GM19023 (cell line): ENCODE results near the gene PAX7.

ENCODE experiments used
- ATAC-seq: cut with Tn5 transposase; IDR thresholded peaks from one replicate; pipeline ENCODE4 v1.9.1; 2021; ENCODE audit warnings: mild to moderate bottlenecking, moderate library complexity; ENCODE audit not compliant: unreplicated experiment

Gene PAX7

DNA sequence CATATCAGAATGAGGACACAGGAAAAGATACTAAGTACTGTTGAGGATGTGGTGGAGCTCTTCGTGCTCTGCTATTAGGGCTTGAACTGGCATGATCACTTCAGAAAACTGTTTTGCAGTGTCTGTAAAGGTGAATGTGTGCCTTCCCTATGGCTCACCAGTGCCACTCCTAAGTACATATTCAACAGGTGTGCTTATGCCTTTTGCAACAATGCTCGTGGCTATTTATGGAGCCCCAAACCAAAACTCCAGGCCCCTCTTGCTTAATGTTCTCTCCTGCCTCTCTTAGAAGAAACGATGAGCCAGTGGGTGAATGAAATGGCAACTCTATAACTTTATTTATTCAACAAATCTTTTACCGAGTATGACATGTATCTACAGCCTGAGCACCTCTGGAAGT is 158.6 kb downstream of the PAX7 start:
- ATAC-seq: no peak

- ATAC-seq: no peak
Observed at GRCh38 chr1:18792747-18793146, 162.1 kb downstream of the PAX7 start.

DNA sequence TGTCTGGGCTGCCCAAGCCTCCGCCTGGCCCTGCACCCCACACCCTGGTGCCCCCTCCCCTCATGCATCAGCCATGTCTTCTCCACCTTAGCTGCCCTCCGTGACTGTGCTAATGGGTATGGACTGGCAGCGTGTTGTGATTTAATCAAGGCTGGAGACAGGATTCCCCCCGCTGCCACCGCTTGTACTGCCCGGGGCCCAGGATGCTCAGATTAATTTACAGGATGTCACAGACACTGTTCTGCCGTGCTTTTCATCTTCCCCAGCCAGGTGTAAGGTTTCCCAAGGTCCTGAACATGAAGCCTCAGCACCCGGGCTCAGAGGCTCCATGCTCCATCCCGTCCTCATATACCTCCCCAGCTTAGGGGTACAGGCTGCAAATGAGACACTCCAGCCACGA is 162.5 kb downstream of the PAX7 start:
- ATAC-seq: no peak

- no peak for ATAC-seq
Observed at GRCh38 chr1:18794051-18794450, 163.4 kb downstream of the PAX7 start.

DNA sequence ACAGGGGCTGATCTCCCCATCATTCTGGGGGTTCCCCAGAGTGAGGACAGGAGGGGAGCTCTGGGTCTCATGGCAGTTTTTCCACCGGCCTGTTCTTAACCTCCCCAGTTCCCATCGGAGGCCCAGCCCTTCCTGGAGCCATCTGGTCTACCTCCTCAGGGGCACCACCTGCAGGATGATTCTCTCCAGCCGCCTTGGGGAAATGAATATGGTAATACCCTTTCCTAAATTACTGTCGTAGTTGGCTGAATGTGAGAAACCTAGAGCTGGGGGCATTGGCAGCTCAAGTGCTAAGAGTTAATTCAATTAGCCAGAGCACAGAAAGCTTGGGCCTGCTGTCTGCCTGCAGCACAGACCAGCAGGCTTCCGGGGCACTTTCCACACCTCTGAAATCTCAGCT is 163.9 kb downstream of the PAX7 start:
- no peak for ATAC-seq

- no peak for ATAC-seq
Observed at GRCh38 chr1:18795002-18795689, 164.5 kb downstream of the PAX7 start.

DNA sequence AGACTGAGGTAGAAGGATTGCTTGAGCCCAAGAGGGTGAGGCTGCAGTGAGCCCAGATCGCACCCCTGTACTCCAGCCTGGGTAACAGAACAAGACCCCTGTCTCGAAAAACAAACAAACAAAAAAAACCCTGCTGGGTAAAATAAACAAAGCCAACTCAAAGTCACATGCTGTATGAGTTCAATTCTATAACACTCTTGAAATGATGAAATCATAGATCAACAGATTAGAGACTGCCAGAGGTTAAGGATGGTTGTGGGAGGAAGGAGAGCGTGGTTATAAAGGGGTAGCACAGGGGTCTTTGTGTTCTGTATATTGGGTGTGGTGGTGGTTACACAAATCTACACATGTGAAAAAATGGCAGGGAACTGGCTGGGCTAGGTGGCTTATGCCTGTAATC is 166.3 kb downstream of the PAX7 start:
- ATAC-seq: no peak
